Subcutaneous adipose tissue (tissue), 4 donors: Measurements from ENCODE around the gene CTBS. TPM values are rescaled to one million over a fixed set of nuclear protein-coding genes. Genes with fewer than 3 reads are reported as not detected.

Experiments used
- CTCF ChIP-seq: fragments of 450-650 bp; IDR thresholded peaks from one replicate; pipeline ENCODE4 v1.5.1; 2016; ENCODE audit warnings: low read depth, mild to moderate bottlenecking, control low read depth, antibody characterized with exemption, moderate library complexity
- total RNA-seq, 4 donors: library from RNA; depleted of rRNA; stranded (reverse); fragments of >200 nt; gene quantifications; one replicate each; pipeline ENCODE4 v1.1.0, GENCODE V29; 2016

The CTBS gene
- total RNA-seq, 4 donors from 2014 or later, result 13.0 to 26.5 (median 20.1) TPM

DNA sequence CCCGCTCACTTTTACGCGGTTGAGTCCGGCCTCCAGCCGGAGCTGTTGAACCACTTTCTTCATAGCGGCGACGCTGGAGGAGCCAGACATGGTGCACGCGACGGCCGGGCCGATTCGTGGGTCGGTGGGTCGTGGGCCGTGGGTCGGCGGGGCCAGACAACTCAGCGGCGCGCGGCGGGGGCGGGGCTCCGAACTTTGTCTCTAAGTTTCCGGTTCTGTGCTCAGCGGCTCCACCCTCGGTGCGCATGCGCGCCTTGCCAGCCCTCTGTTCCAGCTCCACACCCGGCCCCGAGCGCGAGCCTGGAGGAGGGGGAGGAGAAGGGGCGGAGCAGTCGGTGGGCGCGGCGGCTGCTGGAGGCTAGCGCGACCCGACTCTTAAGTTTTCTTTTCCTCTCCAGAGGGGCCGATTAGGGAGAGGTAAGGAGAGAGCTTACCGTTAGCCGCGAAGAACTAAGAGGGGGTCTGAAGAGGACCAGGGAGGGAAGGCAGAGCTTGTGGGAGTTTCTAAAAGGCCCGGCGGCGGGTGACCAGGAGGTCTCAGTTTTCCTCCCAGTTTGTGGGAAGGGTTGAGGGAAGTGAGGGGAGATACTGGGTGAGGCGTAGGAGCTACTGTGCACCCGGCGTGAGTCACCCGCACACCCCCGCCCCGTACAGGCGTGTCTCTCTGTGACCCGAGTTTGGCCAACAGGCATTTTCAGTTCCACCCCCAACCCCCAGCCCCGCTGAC, 68.1 kb downstream of the CTBS start, which contains the start of the genes GNG5 and SPATA1:
Gene GNG5 (minus strand): TSS at position 580 of the 727 bp plus-strand sequence. CDS start 490 bp downstream, at position 90.
Gene SPATA1 (plus strand): TSS at position 385 of the 727 bp plus-strand sequence. CDS start 9,974 bp downstream, outside the sequence.
- no peak for TF ChIP-seq CTCF

DNA sequence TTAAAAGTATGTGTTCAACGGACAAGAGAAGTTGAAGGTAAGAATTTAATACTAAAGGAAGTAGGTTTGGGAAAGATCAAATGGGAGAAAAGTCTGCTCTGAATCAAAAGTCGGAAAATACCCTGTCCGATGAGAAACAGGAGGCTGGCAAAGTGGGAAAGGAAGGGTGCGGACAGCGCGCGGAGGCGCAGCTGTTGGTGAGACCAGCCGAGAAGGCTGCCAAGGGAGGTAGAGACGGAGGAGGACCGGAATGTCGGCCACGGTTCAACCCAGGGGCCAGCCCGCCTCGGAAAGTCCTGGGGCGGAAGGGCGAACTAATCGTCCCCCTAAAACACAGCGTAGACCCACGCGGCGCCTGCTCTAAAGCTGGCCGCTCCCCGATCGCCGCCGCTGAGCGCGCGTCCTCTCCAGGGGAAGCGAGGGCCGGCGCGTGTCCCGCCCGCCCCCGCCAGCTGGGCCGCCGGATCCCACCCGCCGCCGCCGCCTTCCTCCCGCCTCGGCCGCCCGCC, 68.7 kb downstream of the CTBS start:
- no peak for TF ChIP-seq CTCF

DNA sequence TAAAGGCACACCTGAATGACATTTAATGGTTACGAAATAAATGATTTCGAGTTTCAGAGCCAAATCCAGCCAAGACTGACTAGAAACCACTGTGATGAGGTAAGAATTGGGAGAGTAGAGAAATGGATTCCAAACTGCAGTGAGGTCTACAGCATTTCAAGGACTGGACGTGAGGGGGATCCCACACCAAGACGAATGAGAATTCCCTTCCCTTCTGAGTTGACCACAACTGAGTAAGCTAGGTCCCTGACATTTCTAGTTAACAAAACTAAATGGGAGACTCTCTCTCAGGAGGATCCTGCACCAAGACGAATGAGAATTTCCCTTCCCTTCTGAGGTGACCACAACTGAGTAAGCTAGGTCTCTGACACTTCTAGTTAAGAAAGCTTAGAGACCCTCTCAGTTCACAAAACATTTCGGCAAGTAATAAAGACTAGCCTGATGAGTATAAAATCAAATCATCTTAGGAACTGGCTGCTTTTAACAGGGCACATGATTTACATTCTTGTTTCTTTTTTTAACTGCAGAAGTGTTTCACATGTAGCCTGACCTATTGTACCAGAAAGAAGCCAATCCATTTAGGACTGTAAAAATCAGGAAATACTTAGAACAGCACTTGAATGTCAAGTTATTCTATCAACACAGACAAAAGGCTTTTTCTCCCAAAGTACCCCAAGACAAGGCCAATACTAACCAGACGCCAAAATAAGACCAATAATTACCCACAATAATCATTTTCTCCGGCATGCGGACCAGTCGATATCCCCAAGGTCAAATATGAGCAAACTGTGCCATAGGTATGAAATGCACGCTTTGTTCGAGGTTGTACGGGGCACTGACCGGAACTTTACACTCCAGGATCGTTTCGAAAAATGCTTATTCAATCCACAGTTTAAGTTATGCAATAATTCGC, 69.4 kb downstream of the CTBS start:
- no peak for TF ChIP-seq CTCF

DNA sequence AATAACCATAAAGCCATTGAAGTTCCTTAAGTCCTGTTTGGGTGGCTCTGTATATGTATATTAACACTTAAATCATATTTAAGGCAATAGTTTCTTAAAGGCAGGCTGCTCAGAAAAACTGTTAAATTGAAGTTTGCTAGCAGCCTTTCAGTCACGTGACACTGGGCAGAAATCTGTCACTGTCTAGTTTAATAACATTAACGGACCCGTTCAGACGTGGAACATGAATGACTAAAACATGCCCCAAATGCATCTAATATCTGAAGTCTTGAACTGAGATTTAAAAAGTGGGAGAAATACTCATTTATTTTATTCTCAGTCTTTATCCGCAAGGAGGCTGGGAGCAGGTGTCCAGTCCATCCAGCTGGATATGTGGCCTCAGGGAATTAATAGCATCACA, 71.3 kb downstream of the CTBS start:
- TF ChIP-seq CTCF, result no peak

Other genes starting within 250 kb of the CTBS start
- gene DNASE2B, start 176.0 kb downstream of the CTBS start, total RNA-seq, result 10 to 100 TPM in 1 of 4 donors, 1 to 10 TPM in 2, not detected in 1; 1.3 to 32.3 (median 1.5) TPM
- gene RPF1, start 95.2 kb downstream of the CTBS start, total RNA-seq, result 10 to 100 TPM; 27.1 to 63.6 (median 29.4) TPM
- gene SPATA1, start 68.1 kb downstream of the CTBS start, total RNA-seq, result 1 to 10 TPM in 2 of 4 donors, under 1 TPM in 1, not detected in 1; 0.51 to 1.8 (median 1.1) TPM
- gene GNG5, start 67.9 kb downstream of the CTBS start, total RNA-seq, result 100 to 1,000 TPM in 1 of 4 donors, 10 to 100 TPM in 3; 62.1 to 114 (median 81.6) TPM
- 1 to 10 TPM; 1.5 to 3.9 (median 3.2) TPM for gene SSX2IP, start 116.0 kb upstream of the CTBS start, total RNA-seq